HG03139 (cell line): ENCODE results near the gene ZBTB16.

Experiments
- ATAC-seq: cut with Tn5 transposase; IDR thresholded peaks from one replicate; pipeline ENCODE4 v1.9.1; 2021; ENCODE audit not compliant: unreplicated experiment

The ZBTB16 gene

DNA sequence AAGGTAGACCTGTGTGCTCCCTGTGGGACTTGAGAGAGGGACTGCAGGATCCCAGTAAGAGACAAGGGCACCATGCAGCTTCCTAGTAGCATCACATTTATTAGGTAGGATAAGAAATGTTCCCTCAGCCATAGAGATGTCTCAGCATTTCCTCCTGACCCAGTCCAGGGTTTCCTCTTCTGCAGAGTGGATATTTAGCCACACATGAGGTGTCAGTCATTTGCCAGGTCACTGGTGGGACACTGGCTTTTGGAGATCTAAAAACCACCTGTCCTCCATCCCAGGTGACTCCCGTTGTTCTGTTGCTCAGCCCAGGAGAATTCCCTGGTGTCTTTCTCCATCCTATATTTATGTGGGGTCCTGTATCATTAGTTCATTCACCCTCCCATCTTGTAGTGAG, 119.1 kb downstream of the ZBTB16 start:
- no peak for ATAC-seq

DNA sequence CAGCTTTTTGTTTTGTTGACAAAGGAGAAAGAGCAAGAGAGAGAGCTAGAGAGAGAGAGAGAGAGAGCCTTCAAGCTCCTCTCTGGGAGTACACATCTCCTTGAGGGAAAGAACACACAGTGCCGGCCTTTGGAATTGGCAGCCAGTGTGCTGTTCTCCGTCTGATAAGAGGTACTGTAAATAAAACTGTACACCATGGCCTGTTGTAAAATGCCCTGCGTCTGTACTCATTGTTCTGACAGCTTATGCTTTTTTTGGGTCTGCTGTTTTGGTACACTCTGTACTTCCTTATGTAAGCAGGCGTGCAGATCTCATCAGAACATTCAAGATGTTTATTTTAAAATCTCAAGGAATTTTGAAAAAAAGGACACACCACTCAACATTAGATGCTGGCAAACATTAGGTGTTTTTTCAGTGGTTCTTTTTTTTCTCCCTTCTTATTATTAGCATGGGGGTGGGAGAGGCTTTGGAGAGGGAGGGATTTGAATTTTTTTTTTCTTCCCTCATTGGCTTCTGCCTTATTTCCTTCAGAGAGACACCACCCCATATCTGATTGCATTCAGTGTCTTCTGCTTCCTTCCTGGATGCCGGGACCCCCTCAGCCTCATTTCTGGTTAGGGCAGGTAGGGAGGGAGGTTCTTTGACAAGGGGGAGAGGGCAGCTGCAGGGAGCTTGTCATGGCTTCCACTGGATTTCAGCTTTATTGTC, 119.9 kb downstream of the ZBTB16 start:
- no peak for ATAC-seq

DNA sequence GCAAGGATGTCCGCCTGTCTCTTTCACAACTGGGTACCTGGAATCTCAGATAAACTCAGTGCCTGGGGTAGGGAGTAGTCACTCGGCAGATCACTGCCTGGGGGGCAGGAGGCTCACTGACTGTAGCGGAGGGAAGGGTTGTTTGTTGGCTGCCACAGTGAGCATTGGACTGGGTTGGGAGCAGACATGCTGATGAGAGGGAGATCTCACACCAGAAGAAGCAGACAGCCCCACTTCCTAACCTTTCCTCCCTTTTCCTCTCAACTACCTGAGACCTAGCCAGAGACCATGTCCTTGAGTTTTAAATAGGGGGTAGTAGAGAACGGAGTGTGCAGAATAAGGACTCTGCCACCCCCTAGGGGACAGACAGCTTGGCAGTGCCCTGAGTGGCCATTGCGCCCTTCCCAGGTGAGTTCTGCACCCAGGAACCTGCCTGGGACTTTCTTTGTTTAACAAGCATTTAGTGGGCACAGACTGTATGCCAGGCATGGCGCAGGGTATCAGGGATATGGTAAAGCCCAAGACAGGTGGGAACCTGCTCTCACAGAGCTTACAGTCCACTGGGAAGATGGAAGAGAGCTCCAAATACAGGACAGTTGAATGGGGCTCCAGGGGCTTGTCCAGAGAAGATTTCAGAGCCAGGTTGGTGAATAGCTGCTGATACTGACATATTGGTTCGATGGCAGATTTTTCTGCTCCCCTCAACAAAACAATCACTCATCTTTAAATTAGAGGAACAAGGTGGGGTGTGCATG, 121.0 kb downstream of the ZBTB16 start:
- ATAC-seq: no peak

DNA sequence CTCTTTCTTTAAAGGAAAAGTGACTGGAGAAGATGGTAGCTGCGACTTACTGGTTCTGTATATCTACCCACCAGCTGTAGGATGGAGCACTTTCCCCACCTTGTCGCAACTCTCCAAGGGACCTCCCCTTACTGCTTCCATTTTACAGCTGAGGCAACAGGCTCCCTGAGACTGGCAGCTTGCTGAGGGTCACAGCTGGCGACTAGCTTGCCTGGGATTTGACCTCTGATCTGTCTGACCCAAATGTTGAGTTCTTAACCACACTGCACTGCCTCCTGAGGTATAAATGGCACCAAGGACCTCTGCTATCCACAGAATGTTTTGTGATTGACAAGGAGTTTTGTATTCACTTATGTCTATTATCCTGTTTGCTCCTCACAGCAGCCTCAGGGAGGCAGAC, 121.7 kb downstream of the ZBTB16 start:
- no peak for ATAC-seq

DNA sequence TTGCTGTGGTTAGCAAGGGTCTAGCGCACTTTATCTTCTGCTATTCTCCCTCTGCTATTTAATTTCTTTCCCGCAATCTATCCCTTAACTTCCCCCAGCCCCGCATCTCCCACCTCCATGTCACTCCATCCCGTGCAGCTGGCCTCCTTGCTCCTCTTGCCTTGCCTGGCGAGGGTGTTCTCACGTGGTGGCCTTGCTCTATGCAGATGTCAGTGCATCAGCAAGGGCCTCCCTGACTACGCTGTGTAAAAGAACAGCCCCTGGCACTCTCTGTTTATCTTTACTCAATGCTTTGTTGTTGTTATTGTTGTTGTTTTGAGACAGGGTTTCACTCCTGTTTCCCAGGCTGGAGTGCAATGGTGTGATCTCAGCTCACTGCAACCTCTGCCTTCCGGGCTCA, 122.2 kb downstream of the ZBTB16 start:
- ATAC-seq: no peak

DNA sequence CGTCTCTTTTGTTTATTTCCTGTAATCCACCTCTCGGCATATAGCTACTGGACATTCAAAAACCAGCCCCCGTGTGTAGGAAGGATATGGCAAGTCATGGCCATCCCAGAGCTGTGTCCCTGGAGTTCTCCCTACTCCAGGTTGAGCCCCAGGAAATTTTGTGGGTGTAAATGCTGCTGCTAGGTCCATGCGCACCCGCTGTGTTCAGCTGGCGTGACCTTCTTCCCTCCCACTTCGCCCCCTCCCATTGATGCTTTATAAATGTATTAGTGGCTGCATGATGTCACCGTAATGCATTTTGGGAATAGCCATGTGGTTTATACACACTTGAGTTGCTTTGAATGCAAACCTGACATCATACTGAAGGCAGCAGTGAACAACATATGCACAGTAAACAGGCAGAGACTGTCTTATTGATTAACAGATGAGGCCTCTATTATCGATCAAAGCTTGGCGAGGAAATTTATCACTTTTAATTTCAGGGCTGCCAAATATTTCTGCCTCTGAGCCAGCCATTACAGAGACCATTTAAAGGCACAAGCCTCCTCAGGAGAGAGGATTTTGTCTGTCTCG, 123.0 kb downstream of the ZBTB16 start:
- ATAC-seq: no peak

DNA sequence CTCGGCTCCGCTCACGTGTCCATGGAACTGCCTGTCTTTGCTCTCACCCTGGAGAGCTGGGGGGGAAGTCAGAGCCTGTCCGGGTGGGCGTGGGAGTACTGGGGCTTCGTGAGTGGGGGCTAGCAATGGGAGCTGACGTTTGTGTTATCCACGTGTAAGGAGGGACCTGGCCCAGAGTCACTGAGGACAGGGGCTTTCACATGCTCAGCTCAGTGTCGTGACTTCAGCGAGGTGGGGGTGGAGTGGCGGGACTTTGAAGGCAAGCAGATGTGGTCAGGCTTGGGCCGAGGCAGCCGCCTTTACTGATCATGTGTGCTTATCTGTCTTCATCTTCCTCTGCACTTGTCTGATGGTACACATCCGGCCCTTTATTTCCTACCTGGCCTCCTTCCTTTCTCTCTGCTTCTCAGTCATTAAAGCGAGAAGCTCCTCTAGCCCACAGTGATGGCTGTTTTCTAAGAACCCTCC, 123.6 kb downstream of the ZBTB16 start:
- no peak for ATAC-seq

DNA sequence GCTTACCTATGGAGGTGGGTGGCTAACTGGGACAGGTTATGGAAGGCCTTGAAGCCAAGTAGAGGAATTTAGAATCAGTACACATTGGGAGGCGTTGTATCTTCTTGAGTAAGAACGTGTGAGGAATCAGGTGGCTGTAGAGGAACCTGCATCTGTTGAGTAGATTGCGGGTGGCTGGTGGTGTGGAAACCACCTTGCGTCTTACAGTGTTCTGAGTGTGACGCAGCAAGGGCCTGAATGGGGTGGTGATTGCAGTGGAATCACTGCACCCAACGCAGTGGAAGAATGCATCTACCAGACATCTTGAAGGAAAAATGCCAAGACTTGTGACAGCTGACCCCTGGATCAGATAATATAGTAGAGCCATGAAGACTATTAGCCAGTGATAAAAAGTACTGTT, 125.9 kb downstream of the ZBTB16 start:
- ATAC-seq: no peak

DNA sequence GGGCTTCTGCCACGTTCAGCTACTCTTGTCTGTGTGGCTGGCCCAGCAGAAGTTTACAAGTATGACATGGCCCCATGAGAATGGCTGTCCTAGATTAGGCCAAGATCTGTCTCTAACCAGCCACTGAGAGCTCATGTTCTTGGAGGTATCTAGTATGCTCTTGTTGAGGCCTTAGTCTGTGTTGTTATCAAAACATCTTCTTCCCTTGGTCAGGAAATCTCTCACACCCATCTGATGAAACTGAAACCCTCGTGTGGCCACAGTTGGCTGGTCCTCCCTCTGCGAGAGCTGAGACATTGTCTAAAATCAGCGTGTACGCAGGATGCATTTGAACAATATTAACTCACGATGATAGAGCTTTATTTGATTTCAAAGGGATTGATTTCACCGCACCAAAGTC, 127.7 kb downstream of the ZBTB16 start:
- ATAC-seq: peak; percentile 66

DNA sequence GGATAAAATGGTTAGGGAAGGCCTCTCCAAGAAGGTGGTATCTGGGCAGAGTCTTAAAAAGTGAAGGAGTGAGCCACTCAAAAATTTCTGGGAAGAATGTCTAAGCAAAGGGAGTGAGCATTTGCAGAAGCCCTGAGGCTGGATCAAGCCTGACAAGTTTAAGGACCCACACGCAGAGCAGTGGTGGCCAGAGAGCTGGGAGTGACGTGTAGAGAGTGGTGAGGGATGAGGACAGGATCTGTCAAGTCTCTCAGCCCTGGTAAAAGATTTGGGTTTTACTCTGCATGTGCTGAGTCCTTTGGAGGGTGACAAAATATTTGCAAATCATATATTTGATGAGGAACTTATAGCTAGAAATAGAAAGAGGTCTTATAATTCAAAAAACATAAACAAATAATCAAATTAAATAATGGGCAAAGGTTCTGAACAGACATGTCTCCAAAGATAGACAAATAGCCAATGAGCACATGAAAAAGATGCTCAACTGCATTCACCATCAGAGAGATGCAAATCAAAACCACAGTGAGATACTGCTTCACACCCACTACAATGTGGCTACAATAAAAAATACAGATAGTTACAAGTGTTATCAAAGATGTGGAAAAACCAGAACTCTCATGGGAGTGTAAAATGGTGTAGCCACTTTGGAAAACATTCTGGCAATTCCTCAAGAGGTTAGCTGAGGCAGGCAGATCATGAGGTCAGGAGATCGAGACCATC, 129.5 kb downstream of the ZBTB16 start:
- no peak for ATAC-seq

DNA sequence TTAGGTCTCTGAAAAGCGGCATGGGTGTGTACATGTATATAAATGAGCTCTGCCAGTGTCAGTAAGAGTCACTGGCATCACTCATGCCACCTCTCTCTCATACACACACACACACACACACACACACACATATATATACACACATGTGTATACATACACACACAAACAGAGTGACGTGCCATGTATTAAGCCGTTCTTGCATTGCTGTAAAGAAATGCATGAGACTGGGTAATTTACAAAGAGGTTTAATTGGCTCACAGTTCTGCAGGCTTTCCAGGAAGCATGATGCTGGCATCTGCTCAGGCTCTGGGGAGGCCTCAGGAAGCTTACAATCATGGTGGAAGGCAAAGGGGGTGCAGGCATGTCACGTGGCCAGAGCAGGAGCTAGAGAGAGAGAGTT, 131.1 kb downstream of the ZBTB16 start:
- no peak for ATAC-seq

DNA sequence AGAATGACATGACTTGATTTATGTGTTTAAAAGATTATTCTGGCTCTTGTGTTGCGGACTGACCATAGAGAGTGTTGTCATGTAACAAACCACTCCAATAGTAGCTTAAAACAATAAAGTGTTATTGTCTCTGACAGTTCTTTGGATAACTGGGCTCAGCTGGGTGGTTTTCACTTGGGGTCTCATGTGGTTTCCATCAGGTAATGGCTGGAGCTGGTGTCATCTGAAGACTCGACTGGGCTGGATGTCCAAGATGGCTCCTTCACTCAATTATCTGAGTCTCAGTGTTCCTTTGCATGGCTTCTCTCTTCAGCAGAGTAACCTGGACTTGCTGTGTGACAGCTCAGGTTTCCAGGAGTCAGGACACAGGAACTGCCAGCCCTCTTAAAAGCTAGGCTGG, 132.4 kb downstream of the ZBTB16 start:
- ATAC-seq: no peak

DNA sequence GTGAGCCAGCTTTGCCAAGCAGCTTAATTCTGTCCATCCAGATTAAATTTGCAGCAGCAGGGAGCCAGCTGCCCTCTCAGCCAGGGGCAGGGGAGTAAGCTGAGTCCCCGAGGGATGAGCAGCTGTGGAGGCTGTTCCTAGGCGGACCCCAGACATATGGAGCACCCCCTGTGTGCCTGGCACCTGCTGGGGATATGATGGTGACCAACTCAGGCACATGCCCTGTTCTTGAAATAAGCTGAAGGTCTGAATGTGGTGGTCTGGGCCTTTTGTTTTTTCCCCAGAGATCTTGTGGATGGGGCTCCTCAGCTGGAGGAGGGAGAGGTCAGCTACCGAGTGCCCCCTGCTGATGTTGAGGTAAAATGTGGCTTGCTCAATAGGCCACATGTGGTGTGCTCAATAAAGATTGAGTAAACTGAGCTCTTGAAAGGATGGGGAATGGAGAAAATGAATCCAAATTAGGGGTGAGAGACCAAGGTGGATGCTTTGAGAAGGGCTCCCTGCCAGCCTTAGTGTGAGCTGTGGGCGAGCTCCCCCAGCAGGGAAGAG, 133.4 kb downstream of the ZBTB16 start:
- no peak for ATAC-seq

DNA sequence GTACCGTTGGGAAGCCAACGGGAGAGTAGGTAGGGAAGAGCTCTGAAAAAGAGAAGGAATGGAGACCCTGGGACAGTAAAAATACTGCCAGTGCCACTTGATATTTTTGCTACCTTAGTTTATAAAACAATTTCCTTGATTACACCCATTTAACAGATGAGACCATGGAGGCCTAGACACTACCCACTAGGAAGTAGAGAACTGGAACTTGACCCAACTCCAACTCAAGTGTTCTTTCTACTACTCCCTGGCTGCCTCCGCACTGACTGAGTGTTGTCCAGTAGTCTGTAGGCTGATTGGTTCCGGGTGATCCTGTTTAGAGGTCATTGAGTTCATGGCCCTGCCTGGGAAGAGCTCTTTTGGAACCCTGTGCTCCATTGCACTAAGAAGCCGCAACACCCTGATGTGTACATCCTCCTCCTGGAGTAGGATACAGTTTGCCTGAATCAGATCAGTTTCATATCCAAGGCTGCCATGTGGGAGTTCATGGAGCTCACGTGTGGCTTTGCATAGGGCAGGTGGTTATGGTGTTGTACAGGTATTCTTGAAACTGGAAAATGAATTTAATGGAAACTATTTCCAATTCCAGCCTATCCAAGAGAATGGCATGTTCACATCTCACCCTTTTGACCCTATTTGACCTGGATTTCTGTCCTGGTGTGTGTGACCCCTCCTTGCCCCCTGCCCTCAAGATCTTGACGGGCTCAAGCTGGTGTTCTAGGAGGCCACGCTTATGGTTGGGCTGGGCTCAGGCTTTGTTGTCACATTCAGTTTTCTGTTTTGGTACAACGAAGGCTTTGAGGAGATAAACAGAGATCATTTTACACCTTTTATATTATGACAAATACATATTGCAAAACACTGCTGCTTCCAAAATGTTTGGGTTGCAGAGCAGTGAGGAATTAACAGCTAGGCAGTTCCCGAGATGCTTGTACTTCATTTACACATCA, 134.5 kb downstream of the ZBTB16 start:
- no peak for ATAC-seq

DNA sequence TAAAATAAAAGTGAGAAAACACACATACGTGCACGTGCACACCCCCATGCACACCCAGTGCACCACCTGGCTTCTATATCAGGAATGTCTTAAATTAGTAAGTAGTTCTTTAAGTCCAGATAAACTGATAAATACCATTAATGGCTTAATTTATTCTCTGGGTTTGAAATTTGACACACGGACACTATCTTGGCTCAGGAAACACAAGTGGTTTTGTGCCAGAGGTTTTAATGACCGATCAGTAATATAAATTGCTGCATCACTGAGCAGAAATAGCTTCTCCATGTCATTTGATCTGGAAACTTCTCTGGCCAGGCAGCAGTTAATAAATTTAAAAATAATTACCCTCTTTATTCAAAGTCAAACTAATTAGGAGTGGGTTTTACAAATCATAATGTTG, 135.2 kb downstream of the ZBTB16 start:
- ATAC-seq: no peak

DNA sequence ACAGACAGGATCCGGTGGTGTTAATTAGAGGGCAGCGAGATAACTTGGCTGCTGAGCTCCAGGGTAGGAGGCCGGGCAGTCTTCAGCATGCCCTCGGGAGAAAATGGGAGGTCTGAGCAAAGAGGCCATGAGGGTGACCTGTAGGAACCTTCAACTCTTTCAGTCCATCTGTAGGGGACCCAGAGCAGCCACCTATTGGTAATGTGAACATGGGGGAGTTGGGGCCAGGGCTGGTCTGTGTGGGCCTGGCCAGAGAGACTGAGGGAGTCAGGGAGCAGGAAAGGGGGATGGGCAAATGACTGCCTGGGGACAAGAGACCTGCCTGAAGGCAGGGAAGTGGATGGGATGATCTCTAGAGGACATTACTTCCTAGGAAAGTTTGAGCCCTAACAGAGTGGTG, 135.6 kb downstream of the ZBTB16 start:
- no peak for ATAC-seq

DNA sequence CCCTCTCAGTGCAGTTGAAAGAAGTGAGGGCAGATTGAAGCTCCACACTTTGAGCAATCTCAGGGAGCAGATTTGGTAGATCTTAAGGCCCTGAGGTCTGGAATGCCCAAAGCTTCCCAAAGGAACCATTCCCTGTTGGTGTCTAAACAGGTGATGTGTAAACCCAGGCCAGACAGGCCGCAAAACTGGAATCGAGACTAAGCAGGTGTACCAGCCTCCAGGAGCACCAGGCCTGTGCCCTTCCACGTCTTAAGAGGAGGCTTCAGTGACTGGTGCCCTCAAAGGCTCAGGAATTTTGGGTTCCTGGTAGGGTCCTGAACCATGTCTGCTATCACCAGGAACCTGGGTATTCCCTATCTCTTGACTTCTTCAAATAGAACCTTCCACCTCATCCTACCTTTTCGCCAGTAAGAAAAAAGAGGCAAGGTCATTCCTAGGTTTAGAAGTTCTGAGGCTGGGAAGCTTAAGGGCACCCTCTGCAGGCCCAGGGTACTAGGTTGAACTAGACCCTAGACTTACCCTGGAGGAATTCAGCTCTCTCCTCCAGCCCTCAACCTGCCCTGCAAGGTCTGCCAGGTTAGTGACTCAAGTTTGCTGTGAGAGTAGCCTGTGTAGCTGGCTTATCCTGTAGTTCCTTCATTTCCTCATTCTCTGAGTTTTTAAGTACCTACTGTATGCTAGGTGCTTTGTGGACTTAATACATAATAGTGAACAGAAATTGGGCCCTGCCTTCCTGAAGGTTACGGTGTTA, 136.6 kb downstream of the ZBTB16 start:
- no peak for ATAC-seq

DNA sequence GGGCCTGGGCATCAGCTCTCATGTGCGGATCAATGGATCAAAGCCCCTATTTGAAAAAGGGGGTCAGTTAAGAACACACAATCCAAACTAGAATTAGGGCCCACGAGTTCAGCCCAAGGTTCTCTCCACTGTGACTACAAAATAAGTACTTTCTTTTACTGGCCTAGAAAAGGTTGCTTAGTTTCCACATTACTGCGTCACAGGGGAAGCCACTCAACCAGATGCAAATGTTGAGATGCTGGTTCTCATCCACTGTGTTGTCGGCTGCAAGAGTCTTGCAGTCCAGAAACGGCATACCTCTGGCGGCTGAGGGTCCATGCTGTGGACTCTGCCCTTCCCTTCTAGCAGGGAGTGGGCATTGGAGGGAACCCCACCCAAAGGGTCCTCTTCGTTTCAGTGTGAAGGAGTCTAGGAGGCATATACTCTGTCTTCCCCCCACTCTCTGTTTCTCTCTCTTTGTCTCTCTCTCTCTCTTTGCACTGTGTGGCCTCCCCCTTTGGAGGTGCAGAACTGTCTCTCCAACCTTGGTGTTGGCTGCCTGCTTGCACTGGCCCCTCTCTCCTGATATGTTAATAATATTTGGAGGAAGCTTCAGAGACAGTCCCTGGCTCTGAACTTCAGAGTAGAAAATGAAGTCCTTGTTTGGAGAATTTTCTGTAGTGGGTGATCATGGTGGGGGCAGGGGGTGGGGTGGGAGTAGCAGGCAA, 137.6 kb downstream of the ZBTB16 start:
- ATAC-seq: no peak
